HTR-8/SVneo (cell line): ENCODE measurements around the gene GOLGA8S.
"Not testable (repeated sequence)": the region's sequence is repeated elsewhere in the genome, so short reads cannot be mapped to it uniquely, and the experiment has no call there.

Experiments
- DNase-seq: peaks from one replicate; pipeline ENCODE4 v3.0.0; 2011; ENCODE audit warnings: low spot score, mixed read lengths; ENCODE audit not compliant: insufficient read length
- FAIRE-seq: peaks from 2 replicates; lab custom pipeline; 2011; peaks lifted over from hg19 to GRCh38; lab: Jason Lieb, UNC

The GOLGA8S gene, protein sequence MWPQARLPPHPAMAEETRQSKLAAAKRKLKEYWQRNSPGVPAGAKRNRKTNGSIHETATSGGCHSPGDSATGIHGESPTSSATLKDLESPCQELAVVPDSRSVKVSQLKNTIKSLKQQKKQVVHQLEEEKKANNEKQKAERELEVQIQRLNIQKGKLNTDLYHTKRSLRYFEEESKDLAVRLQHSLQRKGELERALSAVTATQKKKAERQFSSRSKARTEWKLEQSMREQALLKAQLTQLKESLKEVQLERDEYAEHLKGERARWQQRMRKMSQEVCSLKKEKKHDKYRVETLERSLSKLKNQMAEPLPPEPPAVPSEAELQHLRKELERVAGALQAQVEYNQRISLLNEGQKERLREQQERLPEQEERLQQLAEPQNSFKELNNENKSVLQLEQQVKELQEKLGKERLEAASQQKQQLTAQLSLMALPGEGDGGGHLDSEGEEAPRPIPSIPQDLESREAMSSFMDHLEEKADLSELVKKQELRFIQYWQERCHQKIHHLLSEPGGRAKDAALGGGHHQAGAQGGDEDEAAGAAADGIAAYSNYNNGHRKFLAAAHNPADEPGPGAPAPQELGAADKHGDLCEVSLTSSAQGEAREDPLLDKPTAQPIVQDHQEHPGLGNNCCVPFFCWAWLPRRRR

GRCh38 chr15:23354448-23354847 is at the start of gene GOLGA8S:
TSS of gene GOLGA8S (plus strand) at chr15:23354748. CDS start at chr15:23354810, 62 bp downstream.
- FAIRE-seq = not testable (repeated sequence)

DNA sequence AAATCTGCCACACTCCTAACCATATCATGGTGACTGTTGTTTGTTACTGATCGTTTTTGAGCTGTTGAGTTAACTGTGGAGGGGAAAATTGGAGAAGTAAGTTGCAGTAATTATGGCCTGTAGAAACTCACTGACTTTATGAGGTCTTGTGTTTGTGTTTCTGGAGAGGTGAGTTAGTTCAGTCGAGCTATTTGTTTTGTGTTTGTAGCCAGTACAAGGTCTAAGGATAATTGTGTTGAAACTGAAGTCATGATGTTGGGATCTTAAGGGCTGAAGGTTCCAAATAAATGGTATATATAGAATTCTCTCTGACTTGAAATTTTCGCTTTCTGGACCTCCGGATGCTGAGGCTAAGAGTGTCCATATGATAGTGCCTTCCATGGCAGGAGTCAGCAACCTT is 49.7 kb upstream of the GOLGA8S start:
- DNase-seq, FAIRE-seq: not testable (repeated sequence)

More at GRCh38 chr15:23354448-23354847, at the start of gene GOLGA8S:
- not testable (repeated sequence) for DNase-seq

DNA sequence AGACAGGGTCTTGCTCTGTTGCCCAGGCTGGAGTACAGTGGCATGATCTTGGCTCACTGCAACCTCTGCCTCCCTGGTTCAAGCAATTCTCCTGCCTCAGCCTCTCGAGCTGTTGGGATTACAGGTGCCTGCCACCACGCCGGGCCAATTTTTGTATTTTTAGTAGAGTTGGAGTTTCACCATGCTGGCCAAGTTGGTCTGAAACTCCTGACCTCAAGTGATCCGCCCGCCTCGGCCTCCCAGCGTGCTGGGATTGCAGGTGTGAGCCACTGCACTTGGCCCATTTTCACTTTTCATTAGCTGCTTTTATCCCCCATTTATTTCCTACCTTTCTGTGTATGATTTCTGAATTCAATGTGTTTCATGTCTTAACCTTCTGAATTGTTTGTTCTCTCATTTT is 48.6 kb upstream of the GOLGA8S start:
- FAIRE-seq, DNase-seq: not testable (repeated sequence)

DNA sequence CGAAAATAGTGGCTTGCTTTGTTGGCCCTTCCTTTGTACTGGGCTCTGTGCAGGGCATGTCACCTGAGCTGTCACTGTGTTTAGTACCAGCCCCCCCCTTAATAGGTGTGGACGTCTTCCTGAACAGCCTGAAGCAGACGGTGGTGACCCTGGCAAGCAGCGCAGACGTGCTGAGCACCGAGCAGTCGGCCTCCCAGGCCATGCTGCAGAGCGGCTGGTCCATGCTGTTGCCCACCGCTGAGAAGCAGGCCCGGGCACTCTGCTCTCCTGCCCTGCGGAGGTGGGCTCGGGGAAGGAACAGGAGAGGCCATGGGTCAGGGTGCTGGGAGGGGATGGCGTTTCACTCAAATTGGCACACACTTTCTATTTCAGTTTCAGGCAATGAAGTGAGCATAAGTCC is 43.3 kb upstream of the GOLGA8S start:
- not testable (repeated sequence) for FAIRE-seq, DNase-seq

- FAIRE-seq, DNase-seq: not testable (repeated sequence)
Observed at GRCh38 chr15:23334096-23334495, 20.5 kb upstream of the GOLGA8S start, which contains the start of gene GOLGA6L26. TSS of gene GOLGA6L26 (minus strand) at chr15:23334196. CDS start at chr15:23334135, 61 bp downstream.

DNA sequence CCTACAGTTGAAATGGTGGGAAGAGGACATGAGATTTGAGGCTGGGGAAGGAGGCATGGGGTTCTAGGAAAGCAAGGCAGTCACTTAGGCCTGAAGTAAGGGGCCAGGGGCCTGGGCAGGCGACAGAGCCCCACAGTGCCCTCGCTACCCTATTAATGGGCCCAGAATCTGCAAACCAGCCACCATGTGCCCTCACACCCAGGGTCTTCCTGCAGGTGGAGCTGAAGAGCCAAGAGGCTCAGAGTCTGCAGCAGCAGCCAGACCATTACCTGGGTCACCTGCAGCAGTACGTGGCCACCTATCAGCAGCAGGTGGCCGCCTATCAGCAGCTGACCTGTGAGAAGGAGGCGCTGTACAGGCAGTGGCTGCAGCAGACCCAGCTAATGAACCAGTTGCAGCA is 8.1 kb downstream of the GOLGA8S start:
- not testable (repeated sequence) for FAIRE-seq, DNase-seq

DNA sequence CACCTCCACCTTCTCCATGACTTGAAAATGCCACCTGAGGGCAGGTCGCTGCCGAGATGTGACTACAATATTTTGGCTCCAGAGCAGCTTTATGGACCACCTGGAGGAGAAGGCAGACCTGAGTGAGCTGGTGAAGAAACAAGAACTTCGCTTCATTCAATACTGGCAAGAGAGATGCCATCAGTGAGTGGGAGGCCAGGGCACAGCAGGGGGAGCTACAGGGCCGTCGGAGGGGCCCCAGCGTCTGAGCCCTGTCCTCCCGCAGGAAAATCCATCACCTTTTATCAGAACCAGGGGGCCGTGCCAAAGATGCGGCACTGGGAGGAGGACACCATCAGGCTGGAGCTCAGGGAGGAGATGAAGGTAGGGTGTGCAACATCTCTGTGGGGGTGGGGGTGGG is 9.7 kb downstream of the GOLGA8S start:
- not testable (repeated sequence) for FAIRE-seq, DNase-seq

- no peak for DNase-seq
- no peak for FAIRE-seq
Observed at GRCh38 chr15:23370578-23370977, 16.0 kb downstream of the GOLGA8S start.

DNA sequence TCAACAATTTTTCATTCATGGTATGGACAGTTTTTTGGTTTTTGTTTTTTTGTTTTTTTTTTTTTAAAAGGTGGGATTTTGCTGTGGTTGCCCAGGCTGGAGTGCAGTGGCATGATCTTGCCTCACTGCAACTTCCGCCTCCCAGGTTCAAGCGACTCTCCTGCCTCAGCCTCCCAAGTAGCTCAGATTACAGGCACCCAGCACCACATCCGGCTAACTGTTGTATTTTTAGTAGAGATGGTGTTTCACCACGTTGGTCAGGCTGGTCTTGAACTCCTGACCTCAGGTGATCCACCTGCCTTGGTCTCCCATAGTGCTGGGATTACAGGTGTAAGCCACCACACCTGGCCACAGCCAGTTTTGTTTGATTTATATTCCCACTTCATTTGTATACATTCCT is 16.6 kb downstream of the GOLGA8S start:
- not testable (repeated sequence) for FAIRE-seq, DNase-seq

DNA sequence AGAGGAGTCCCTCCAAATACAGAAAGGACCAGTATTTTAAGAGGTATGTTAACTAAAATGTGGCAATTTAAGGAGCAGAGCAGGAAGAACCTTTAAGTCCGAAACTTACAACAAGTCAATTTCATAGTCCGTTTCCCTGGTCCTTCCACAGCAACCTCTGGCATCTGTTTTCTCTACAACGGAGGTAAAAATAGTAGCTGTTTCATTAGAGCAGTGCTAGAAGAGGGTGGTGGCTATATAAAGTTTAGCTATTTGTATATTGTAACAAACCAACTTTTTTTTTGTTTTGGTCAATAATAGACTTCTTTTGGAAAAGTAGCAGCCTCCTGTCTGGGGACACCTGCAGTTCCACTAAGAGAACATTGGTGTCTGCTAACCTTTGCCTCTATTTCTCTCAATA is 17.3 kb downstream of the GOLGA8S start:
- FAIRE-seq, DNase-seq: not testable (repeated sequence)

DNA sequence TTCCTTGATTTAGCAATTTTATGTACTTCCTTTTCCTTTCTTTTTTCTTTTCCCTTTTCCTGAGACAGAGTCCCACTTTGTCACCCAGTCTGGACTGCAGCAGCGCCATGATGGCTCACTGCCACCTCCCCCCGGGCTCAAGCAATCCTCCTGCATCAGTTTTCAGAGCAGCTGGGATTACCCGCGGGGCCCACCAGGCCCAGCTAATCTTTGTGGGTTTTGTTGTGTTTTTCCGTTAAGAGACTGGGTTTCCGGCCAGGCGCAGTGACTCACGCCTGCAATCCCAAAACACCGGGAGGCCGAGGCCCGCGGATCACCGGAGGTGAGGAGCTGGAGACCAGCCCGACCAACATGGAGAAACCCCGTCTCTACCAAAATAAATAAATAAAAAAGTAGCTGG is 17.7 kb downstream of the GOLGA8S start:
- FAIRE-seq = no peak
- DNase-seq = no peak

DNA sequence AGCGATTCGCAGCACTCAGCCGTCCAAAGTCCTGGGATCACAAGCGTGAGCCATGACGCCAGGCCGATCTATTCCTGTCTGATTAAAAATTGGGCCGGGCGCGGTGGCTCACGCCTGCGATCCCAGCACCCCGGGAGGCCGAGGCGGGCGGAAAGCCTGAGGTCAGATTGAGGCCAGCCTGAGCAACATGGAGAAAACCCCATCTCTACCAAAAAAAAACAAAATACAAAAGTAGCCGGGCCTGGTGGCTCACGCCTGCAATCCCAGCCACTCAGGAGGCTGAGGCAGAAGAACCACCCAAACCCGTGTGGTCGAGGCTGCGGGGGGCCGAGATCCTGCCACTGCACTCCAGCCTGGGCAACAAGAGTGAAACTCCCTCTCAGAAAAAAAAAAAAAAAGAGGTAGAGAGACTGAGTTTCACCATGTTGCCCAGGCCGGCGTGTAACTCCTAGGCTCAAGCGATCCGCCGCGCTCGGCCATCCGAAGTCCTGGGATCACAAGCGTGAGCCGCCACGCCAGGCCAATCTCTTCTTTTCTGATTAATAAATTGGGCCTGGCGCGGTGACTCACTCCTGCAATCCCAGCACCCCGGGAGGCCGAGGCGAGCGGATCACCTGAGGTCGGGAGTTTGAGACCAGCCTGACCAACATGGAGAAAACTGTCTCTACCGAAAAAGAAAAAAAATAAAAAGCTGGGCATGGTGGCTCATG is 18.5 kb downstream of the GOLGA8S start:
- not testable (repeated sequence) for DNase-seq, FAIRE-seq

- not testable (repeated sequence) for DNase-seq, FAIRE-seq
Observed at GRCh38 chr15:23374226-23374625, 19.7 kb downstream of the GOLGA8S start.

GRCh38 chr15:23378946-23379345 is 24.4 kb downstream of the GOLGA8S start:
- FAIRE-seq = not testable (repeated sequence)

DNA sequence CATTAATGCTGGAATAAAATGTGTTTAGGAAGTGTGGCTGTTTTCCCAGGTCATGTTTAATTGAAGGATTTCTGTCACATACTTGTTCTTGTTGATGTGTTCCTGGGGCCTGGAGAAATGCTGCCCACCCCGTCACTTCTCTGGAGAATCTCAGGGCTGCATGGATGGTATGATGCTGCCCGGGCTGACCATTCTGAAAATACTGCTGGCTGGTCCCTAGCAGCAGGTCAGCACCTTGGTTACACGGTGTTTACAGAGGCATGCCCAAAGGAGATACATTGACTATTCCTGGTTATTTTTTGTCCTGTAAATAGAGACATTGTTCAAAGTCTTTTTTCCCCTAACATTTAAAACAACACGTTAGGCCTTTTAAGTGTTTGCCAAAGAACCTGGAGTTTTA is 26.2 kb downstream of the GOLGA8S start:
- not testable (repeated sequence) for FAIRE-seq, DNase-seq

More at GRCh38 chr15:23378946-23379345, 24.4 kb downstream of the GOLGA8S start:
- DNase-seq = not testable (repeated sequence)

DNA sequence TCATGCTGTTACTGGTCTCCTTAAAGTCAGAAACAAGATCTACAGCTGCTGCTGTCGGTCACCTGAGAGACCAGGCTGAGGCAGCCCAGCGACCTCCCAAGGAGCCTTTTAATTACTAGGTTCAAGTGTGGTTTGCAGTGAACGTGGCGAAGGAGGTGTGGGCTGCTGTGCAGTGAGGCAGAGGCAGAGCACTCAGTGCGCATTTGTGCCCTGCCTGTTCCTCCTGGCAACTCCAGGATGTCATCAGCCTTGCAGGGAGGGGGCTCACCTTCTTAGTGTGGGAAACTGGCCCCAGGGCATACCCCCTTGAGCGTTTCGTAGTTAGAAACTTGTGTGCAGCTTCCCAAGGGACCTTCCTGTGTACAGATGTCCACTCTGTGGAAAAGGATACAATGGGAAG is 26.6 kb downstream of the GOLGA8S start:
- not testable (repeated sequence) for DNase-seq, FAIRE-seq

- no peak for FAIRE-seq
- no peak for DNase-seq
Observed at GRCh38 chr15:23384371-23384770, 29.8 kb downstream of the GOLGA8S start.

GRCh38 chr15:23385886-23386430 is 31.4 kb downstream of the GOLGA8S start:
- FAIRE-seq (no peak), DNase-seq (no peak)

DNA sequence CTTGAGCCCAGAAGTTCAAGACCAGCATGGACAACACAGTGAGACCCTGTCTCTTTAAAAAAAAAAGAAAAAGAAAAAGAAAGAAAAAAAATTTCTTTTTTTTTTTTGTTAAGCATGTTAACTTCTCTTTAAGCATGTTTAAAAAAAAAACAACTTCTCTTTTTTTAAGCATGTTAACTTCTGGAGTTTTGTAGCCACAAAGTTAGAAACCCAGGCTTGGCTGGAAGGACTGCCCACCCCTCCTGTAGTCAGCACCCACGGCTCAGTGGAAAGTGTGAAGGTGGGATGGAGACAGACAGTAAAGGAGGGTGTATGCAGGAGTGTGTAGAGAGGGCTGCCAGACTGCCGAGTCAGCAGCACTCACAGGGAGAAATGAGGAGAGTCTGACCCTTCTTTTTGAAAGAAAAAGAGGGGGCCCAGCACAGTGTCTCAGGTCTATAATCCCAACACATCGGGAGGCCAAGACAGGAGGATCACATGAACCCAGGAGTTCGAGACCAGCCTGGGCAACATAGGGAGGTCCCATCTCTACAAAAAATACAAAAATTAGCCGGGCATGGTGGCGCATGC is 33.2 kb downstream of the GOLGA8S start:
- FAIRE-seq = no peak
- DNase-seq = no peak
